Measurements from ENCODE around the gene TRAP1.
A peak's percentile ranks its signal among the peaks of the same experiment; 100 is the strongest.

Gene TRAP1

GRCh38 chr16:3717235-3718018, at the start of gene TRAP1:
Gene TRAP1 (minus strand): TSS chr16:3717524. CDS start chr16:3717508, 16 bp downstream.
- peak; percentile 80 to 96 (median 88) for DNase-seq (ENCODE audit: low read depth in 4 of 4, low spot score in 1 of 4)

GRCh38 chr16:3766177-3766576, 48.9 kb upstream of the TRAP1 start:
- no peak for DNase-seq (ENCODE audit: low read depth in 4 of 4, low spot score in 1 of 4)

- DNase-seq (ENCODE audit: low read depth in 4 of 4, low spot score in 1 of 4): no peak
Measured at GRCh38 chr16:3764409-3764808, 47.1 kb upstream of the TRAP1 start.

DNA sequence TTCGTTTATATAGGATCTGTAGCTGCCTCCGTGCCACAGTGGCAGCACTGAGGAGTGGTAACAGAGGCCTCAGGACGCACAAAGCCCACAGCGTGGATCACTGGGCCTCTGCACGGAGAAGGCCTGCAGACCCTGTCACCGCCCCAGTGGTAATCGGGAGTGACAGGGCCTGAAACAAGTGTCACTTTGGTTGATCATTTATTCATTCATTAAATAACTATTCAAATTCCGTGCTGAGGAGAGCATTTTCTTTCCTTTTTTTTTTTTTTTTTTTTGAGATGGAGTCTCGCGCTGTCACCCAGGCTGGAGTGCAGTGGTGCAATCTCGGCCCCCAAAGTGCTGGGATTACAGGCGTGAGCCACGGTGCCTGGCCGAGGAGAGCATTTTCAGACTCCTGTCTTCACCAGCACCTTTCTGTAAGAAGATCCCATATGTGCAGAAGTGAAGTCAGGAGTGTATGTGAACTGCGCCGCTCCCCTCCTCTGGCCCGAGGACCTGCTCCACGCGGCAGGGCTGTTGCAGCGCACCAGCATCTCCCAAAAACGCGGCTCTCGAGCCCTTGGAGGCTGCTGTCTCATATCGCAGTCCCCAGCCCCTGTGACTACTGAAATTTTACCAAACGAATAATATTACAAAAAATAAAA, 44.9 kb upstream of the TRAP1 start:
- no peak for DNase-seq (ENCODE audit: low read depth in 4 of 4, low spot score in 1 of 4)

- no peak for DNase-seq (ENCODE audit: low read depth in 4 of 4, low spot score in 1 of 4)
Measured at GRCh38 chr16:3761375-3762106, 44.2 kb upstream of the TRAP1 start.

DNA sequence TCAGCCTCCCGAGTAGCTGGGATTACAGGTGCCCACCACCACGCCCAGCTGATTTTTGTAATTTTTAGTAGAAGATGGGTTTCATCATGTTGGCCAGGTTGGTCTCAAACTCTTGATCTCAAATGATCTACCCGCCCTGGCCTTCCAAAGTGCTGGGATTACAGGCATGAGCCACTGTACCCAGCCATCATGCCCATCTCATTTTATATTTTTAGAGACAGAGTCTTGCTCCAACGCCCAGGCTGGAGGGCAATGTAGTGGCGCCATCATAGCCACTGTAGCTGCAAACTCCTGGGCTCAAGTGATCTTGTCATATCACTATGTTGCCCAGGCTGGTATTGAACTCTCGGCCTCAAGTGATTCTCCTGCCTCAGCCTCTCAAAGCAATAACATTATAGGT, 43.2 kb upstream of the TRAP1 start:
- no peak for DNase-seq (ENCODE audit: low read depth in 4 of 4, low spot score in 1 of 4)

DNA sequence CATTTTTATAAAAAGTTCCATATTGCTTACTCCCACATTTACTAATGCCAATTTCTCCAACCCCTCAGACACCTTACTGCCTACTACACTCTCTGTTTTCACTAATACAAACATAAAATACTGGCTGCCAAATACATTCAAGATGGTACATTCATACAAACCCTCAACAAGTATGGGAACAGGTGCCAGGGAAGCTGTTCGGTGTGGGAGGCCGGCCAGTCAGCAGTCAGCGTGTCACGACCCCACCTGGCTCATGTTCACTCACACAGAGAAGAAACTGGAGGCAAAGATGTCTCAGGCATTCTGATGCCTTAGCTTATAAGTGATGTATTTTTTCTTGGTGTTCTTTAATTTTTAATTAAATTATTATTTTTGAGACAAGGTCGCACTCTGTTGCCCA, 42.4 kb upstream of the TRAP1 start:
- DNase-seq (ENCODE audit: low read depth in 4 of 4, low spot score in 1 of 4): no peak

- no peak for DNase-seq (ENCODE audit: low read depth in 4 of 4, low spot score in 1 of 4)
Measured at GRCh38 chr16:3756113-3756512, 38.8 kb upstream of the TRAP1 start.

GRCh38 chr16:3755249-3755648, 37.9 kb upstream of the TRAP1 start:
- DNase-seq (ENCODE audit: low read depth in 4 of 4, low spot score in 1 of 4): no peak

DNA sequence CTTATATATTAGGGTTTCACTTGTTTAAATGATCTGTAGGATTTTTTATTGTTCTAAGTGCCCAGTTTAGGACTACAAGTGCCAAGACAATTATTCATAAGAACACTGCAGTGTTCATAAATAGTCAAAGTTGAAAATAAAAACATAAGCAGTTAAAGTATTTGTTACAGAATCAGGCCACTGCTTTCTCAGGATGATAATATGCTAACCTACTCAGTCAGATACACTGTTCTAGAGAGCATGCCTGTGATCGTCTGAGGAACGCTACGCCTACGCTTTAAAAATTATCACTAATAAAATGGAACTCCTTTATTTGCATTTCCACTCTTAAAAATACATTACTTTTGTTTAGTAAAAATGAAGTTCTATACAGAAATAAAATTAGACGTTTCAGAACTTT, 37.4 kb upstream of the TRAP1 start:
- no peak for DNase-seq (ENCODE audit: low read depth in 4 of 4, low spot score in 1 of 4)

- DNase-seq (ENCODE audit: low read depth in 4 of 4, low spot score in 1 of 4): no peak
Measured at GRCh38 chr16:3754081-3754703, 36.9 kb upstream of the TRAP1 start.

- no peak for DNase-seq (ENCODE audit: low read depth in 4 of 4, low spot score in 1 of 4)
Measured at GRCh38 chr16:3752984-3753383, 35.7 kb upstream of the TRAP1 start.

DNA sequence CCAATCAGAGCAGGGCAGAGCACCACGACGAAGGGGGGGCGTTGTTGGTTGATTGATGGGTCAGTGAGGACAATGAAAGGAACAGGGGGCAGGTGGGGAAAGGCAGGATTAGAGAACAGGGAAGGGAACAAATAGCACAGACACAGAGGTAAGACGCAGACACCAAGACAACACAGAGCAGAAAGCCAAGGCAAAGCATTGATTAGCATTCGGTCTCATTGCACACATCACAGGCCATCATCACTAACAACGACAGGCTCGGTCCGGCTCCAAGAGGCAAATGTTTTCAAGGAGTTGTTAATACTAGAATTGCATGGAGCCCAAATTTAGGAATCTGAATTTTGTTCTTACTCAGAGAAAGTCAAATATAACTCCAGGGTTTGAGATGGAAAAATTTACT, 34.6 kb upstream of the TRAP1 start:
- no peak for DNase-seq (ENCODE audit: low read depth in 4 of 4, low spot score in 1 of 4)

DNA sequence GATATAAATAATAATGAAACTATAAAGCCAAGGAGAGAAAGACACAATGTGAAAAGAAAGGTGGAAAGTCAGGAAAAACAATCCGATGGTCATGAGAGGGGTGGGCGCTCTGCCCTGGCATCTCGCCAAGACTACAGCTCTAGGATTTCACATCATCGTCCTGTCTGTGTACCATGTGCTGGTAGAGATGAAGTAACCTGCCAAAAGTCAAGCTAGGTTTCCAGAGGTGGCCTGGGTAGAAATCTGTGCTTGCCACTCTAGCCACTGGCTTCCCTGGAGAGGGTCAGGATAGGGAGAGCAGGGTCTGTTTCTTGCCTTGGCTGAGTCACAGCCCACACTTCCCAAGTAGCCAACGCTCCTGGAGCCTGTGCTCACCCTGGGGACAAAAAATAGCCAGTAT, 31.0 kb upstream of the TRAP1 start:
- DNase-seq (ENCODE audit: low read depth in 4 of 4, low spot score in 1 of 4): no peak

- DNase-seq (ENCODE audit: low read depth in 4 of 4, low spot score in 1 of 4): no peak
Measured at GRCh38 chr16:3745751-3746355, 28.5 kb upstream of the TRAP1 start.

GRCh38 chr16:3744018-3744417, 26.7 kb upstream of the TRAP1 start:
- DNase-seq (ENCODE audit: low read depth in 4 of 4, low spot score in 1 of 4): no peak

GRCh38 chr16:3740934-3741333, 23.6 kb upstream of the TRAP1 start:
- DNase-seq (ENCODE audit: low read depth in 4 of 4, low spot score in 1 of 4): no peak

- DNase-seq (ENCODE audit: low read depth in 4 of 4, low spot score in 1 of 4): no peak
Measured at GRCh38 chr16:3740186-3740585, 22.9 kb upstream of the TRAP1 start.

DNA sequence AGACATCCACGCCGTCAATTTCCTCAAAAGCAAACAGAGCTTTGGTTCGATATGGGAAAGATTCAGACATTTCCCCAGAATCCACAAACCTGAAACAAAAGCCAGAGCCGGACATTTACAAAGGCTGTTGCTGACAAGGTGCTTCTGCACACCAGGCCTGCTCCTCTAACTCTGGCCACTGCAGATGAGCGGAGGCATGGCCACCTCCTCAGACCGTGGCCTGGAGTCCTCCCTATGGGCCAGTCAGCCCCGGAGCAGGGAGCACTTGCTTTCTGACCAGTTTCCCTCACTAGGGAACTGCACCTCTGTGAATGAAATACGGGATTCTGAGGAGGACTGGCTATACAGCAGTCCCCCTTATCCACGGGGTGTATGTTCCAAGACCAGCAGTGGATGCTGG, 22.3 kb upstream of the TRAP1 start:
- DNase-seq (ENCODE audit: low read depth in 4 of 4, low spot score in 1 of 4): no peak

GRCh38 chr16:3738541-3738940, 21.2 kb upstream of the TRAP1 start:
- no peak for DNase-seq (ENCODE audit: low read depth in 4 of 4, low spot score in 1 of 4)

DNA sequence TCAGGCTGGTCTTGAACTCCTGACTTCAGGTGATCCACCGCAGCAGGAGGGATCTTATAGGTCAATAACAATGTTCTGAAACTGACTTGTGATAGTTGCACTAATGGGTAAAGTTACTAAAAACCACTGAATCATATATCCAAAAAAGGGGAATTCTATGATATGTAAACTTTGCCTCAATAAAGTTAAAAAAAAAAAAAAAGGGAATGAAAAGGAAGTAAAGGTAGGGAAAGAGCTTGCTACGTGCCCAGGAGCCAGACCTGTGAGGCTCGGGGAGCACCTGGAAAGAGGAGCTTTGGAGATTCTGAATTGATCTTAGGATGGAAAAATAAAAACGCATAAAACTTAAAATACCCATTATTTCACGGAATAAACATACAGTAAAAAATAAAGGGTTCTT, 20.8 kb upstream of the TRAP1 start:
- no peak for DNase-seq (ENCODE audit: low read depth in 4 of 4, low spot score in 1 of 4)

Data from stimulated activated CD4-positive, alpha-beta T cell treated with anti-CD3 and anti-CD28 coated beads, Interleukin-1b, Interleukin-23, amount 100 ng/mL, for 24 hours (primary cell).